Naive thymus-derived CD4-positive, alpha-beta T cell (primary cell): ENCODE measurements around the gene TMEM151B. TPM values are rescaled to one million over a fixed set of nuclear protein-coding genes. Genes with fewer than 3 reads are reported as not detected.

ENCODE experiments used
- ATAC-seq: fragments of 150-1000 bp; cut with Tn5 transposase; 2 replicates; pipeline ENCODE4 v1.10.0; 2021; ENCODE audit warnings: mild to moderate bottlenecking, moderate library complexity
- CTCF ChIA-PET: fragments of 350-600 bp; sonication (Branson Sonifier 250); formaldehyde crosslinking; loops from one replicate; lab custom pipeline; 2021; ENCODE audit warnings: antibody characterized with exemption; lab: Charles Lee
- POLR2A ChIA-PET: fragments of 350-600 bp; sonication (Branson Sonifier 250); formaldehyde crosslinking; loops from one replicate; lab custom pipeline; 2021; ENCODE audit warnings: antibody characterized with exemption, inconsistent platforms; lab: Charles Lee
- DNase-seq, 9 donors: peaks; one replicate each; pipeline versions ENCODE4 v3.0.0 to v3.0.0-alpha.2; 2020 to 2022; ENCODE audit warnings: mixed read lengths in 1 of 9
- H3K27ac ChIP-seq: one replicate; pipeline ENCODE4 v1.7.0; 2013; ENCODE audit warnings: mild to moderate bottlenecking, low read depth, low read length, moderate library complexity
- H3K27me3 ChIP-seq, 2 donors: one replicate each; pipeline ENCODE4 v1.7.0; 2013; ENCODE audit warnings: low read length in 2 of 2, mild to moderate bottlenecking in 2 of 2, moderate library complexity in 2 of 2; ENCODE audit not compliant: control insufficient read depth in 2 of 2, insufficient read depth in 2 of 2
- H3K36me3 ChIP-seq, 3 experiments: 1 replicate in 2 of 3; 2 replicates in 1 of 3; pipeline ENCODE4 v1.7.0; 2013; ENCODE audit warnings: low read length in 3 of 3, mild to moderate bottlenecking in 3 of 3, moderate library complexity in 1 of 3; ENCODE audit not compliant: insufficient read depth in 3 of 3, control insufficient read depth in 2 of 3
- H3K4me1 ChIP-seq, 2 donors: one replicate each; pipeline ENCODE4 v1.7.0; 2013; ENCODE audit warnings: low read length in 2 of 2, mild to moderate bottlenecking in 2 of 2, moderate library complexity in 1 of 2; ENCODE audit not compliant: control insufficient read depth in 2 of 2, insufficient read depth in 2 of 2
- H3K4me3 ChIP-seq: 2 replicates; pipeline ENCODE4 v1.7.0; 2013; ENCODE audit warnings: mild to moderate bottlenecking, low read length
- H3K9me3 ChIP-seq, 3 experiments: 1 replicate in 2 of 3; 2 replicates in 1 of 3; pipeline ENCODE4 v1.7.0; 2013; ENCODE audit warnings: low read length in 3 of 3; ENCODE audit not compliant: control insufficient read depth in 2 of 3
- H3K27ac Mint-ChIP-seq, 9 donors: one replicate each; pipeline ENCODE4 v1.8.0; 2020 to 2022; ENCODE audit warnings: mixed read lengths in 9 of 9, mild to moderate bottlenecking in 8 of 9, moderate library complexity in 5 of 9, inconsistent platforms in 2 of 9
- H3K27me3 Mint-ChIP-seq, 5 donors: one replicate each; pipeline ENCODE4 v1.8.0; 2021 to 2022; ENCODE audit warnings: mixed read lengths in 5 of 5, mild to moderate bottlenecking in 1 of 5
- H3K36me3 Mint-ChIP-seq, 5 donors: one replicate each; pipeline ENCODE4 v1.8.0; 2020 to 2022; ENCODE audit warnings: mixed read lengths in 5 of 5, mild to moderate bottlenecking in 3 of 5, inconsistent platforms in 1 of 5
- H3K4me1 Mint-ChIP-seq, 7 donors: one replicate each; pipeline ENCODE4 v1.8.0; 2020 to 2022; ENCODE audit warnings: mixed read lengths in 7 of 7, mild to moderate bottlenecking in 3 of 7, inconsistent platforms in 1 of 7
- H3K4me3 Mint-ChIP-seq, 10 donors: one replicate each; pipeline ENCODE4 v1.8.0; 2020 to 2022; ENCODE audit warnings: mild to moderate bottlenecking in 10 of 10, mixed read lengths in 10 of 10, moderate library complexity in 6 of 10, inconsistent platforms in 2 of 10
- H3K9me3 Mint-ChIP-seq, 11 donors: one replicate each; pipeline ENCODE4 v1.8.0; 2020 to 2022; ENCODE audit warnings: mixed read lengths in 11 of 11, mild to moderate bottlenecking in 4 of 11, inconsistent platforms in 1 of 11, moderate library complexity in 1 of 11
- intact Hi-C, 2 donors: fragments of 100-400 bp; cut with micrococcal nuclease; formaldehyde crosslinking; loops; one replicate each; pipeline ENCODE4 v1.15.1; 2023
- polyA plus RNA-seq, 2 donors: library from polyadenylated mRNA; unstranded; fragments of 300-500 nt; fragmentation: Illumina TruSeq; gene quantifications; one replicate each; pipeline ENCODE4 v1.2.3, GENCODE V29; 2021
- total RNA-seq, 6 experiments: library from RNA in 5 of 6; stranded (reverse) in 5 of 6; gene quantifications; 1 replicate in 5 of 6; 2 replicates in 1 of 6; pipeline ENCODE4 v1.2.3 and lab custom pipeline; 2021 to 2026

TMEM151B gene
- total and polyA plus RNA-seq, 7 experiments from 2014 or later = 0.22 TPM; not detected in 6

DNA sequence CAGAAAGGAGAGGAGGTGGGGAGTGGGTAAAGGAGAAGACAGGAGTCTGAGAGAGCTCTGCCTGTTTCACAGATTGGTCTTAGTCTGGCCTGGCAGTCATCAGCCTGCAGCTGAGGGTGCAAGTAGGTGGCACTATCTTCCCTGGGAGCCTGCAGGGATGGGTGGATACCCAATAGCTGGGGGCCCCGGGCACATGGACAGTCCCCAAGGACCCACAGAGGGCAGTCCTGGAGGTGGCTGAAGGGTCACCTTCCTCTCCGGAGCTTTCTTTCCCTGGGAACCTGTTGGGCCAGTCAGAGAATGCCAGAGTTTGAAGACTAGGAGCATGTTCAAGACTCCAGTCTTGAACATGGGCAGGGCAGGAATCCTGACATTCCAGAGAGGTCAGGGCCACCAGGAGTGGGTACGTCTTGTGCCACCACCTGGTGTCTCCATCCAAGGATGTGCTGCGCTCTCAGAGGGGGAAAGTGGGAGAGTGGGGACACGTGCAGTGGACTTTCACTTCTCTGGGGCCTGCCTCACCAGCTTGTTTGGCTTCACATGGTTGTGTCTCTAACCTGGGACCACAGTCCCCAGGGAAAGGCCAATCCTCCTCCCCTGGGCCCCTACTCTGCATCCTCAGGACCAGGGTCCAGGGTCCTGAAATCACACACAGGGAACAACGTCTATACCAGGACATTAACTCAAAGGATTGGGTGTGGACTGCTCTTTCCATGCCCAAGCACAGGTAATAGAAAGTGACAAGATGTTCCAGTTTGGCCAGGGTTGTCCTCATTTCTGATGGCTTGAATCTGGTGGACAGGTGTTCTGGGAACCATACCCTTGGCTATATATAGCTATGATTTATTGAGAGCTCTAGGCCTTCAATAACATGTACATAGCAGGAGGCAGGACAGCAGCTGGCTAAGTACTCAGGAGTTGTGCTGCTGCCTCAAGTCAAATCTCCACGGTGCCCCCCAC lies 24.9 kb downstream of the TMEM151B start:
- CTCF ChIA-PET = interaction anchor here (0.8 to 1.4 kb wide), 5 partner anchors 10 to 33 kb away, joined by 3 to 16 read pairs (median 4); no protein-coding TSS in a partner anchor
- H3K27ac ChIP-seq = no peak overlapping the region
- ATAC-seq = no peak
- peaks cover under 1 to 4% (median 1%) of the 10 kb centered on the region in 5 donors for H3K36me3 Mint-ChIP-seq
- H3K4me1 ChIP-seq = peaks cover 0 to 11% of the 10 kb centered on the region in 2 donors
- H3K4me3 Mint-ChIP-seq = peak overlapping the region in 2 of 10 donors; percentile 7 to 42
- peaks cover 48 to 66% (median 64%) of the 10 kb centered on the region in 5 donors for H3K27me3 Mint-ChIP-seq
- no peak overlapping the region for H3K4me3 ChIP-seq
- no peaks in the 10 kb centered on the region for H3K9me3 Mint-ChIP-seq
- H3K9me3 ChIP-seq = no peaks in the 10 kb centered on the region
- no peak for DNase-seq
- intact Hi-C loops = no loop called here
- H3K27me3 ChIP-seq = peaks cover 0 to 13% of the 10 kb centered on the region in 2 donors
- POLR2A ChIA-PET = interaction anchor here (0.6 kb wide), 2 partner anchors 9 to 1409 kb away, joined by 3 to 5 read pairs; no protein-coding TSS in a partner anchor
- H3K27ac Mint-ChIP-seq = no peak overlapping the region
- H3K4me1 Mint-ChIP-seq = peaks cover 4 to 16% (median 8%) of the 10 kb centered on the region in 7 donors
- peaks cover 0 to under 1% (median 0%) of the 10 kb centered on the region in 3 experiments for H3K36me3 ChIP-seq

DNA sequence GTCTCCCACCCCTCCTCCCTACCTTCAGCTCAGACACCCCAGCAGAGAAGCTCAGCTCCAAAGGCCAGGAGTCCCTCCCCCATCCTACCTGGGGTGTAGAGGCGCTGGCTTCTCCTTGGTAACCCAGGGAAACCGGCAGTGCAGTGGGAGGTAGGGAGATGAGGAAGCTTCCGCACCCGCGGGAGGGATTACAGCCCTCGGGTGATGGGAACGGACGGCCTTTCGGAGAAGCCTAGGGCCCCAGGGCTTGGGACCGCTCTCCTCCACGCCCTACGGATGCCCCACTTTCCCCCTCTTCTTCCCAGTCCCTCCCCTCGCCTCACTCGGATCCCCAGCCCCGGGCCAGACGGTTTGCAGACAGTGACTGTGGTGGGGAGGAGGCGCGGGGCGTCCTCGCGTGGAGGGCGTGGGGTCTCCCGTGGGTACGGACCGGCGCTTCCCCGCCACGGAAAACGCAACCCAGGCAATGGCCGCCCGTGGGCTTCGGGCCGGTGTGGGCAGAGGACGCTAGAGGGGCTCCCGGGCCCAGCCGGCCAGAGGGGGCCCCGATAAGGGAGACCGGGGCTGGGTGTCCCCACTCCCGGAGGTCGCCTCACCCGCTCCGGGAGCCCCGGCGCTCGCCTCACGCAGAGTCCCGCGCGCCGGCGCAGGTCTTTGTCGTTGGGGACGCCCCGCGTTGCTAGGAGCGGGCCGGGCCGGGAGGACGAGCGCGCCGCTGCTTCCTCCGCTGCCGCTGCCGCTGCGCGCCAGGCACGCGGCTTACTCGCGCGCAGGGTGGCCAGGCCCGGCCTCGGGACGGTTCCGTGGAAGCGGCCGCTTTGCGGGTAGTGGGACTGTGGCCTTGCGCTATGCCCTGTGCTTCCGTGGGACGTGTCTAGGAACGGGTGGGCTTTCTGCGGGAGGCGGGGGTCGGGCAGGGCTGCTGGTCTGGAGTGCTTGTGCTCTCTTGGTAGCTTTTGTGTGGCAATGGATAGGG lies 27.1 kb downstream of the TMEM151B start:
- Histone ChIP-seq H3K27ac (no peak overlapping the region), H3K9me3 (no peaks in the 10 kb centered on the region), H3K4me1 (peaks cover 0 to 11% of the 10 kb centered on the region in 2 donors), H3K36me3 (peaks cover 0 to 23% (median 0%) of the 10 kb centered on the region in 3 experiments), H3K27me3 (peaks cover 0 to 13% of the 10 kb centered on the region in 2 donors), H3K4me3 (peak overlapping the region; percentile 50)
- H3K4me3 Mint-ChIP-seq = peak overlapping the region; percentile 45 to 76 (median 64)
- POLR2A ChIA-PET = interaction anchor here (1.0 to 1.6 kb wide), 3 partner anchors 12 to 15 kb away, joined by 4 to 7 read pairs (median 4); partner anchors contain the start of gene AARS2
- intact Hi-C loops = no loop called here
- ATAC-seq (peak; percentile 82), DNase-seq (peak; percentile 34 to 63 (median 58))
- peaks cover 4 to 18% (median 8%) of the 10 kb centered on the region in 7 donors for H3K4me1 Mint-ChIP-seq
- H3K27ac Mint-ChIP-seq = no peak overlapping the region
- H3K9me3 Mint-ChIP-seq = no peaks in the 10 kb centered on the region
- peaks cover 5 to 20% (median 7%) of the 10 kb centered on the region in 5 donors for H3K36me3 Mint-ChIP-seq
- CTCF ChIA-PET = no interaction called here
- peaks cover 27 to 48% (median 41%) of the 10 kb centered on the region in 5 donors for H3K27me3 Mint-ChIP-seq

DNA sequence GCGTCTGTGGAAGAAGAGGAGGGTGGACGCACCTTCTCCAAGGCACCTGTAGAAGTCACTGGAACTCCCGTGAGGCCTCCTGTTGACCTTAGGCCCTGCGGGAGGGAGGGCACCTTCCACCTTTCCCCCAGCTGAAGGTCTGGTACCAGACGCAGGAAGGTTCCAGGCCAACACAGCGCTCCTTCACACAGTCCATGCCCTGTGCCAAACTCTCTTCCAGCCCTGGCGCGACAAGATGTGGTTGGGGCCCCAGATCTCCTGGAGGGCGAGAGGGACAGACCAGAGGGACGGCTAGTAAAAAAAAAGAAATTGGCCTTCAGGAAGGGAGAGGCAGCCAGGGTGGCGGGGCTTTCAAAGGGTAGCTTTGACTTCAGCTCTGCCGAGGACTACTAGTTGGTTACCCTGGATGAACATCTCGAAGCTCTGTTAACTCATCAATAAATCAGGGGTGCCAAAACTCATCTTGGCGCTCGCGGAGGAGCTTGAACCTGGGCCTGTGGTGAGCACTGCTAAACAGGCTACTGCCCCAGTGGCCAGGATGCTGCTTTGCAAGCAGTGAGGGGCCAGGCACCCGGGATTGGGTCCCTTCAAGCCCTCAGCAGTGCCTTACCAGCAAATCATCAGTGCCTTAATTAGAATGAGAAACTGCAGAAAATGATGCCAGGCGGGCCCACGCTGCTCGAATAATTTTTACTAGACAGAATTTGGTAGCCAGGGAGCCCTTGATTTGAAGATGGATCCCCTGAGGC lies 28.0 kb downstream of the TMEM151B start:
- CTCF ChIA-PET = interaction anchor here (0.7 kb wide), 1 partner anchor 15 kb away, joined by 3 read pairs; the partner anchor contains the start of gene AARS2

DNA sequence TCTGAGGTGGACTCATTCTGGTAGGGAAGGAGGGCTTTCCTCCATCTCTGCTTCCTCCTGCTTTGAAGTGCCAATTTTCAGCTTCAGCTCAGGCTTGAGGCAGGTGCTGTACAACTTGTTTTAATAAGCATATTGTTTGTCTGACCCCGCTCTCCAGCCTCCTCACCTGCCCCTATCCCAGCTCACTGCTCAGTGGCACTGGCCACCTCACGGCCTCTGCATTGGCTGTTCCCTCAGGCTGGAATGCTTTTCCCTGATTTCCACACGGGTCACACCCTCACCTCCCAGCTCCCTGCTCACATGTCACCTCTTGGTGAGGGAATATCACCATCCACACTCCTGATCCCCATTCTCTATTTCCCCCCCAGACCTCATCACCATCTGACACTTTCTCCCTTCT lies 28.6 kb downstream of the TMEM151B start:
- Histone ChIP-seq H3K36me3 (peaks cover 0 to 38% (median 0%) of the 10 kb centered on the region in 3 experiments), H3K4me1 (peaks cover 0 to 11% of the 10 kb centered on the region in 2 donors), H3K27ac (no peak overlapping the region), H3K4me3 (no peak overlapping the region), H3K9me3 (no peaks in the 10 kb centered on the region), H3K27me3 (peaks cover 0 to 13% of the 10 kb centered on the region in 2 donors)
- H3K9me3 Mint-ChIP-seq = no peaks in the 10 kb centered on the region
- ChIA-PET CTCF (interaction anchor here (0.6 to 0.7 kb wide), 2 partner anchors 14 to 691 kb away, joined by 3 to 4 read pairs; partner anchors contain the start of gene AARS2), POLR2A (interaction anchor here (1.6 kb wide), 1 partner anchor 11 kb away, joined by 7 read pairs; no protein-coding TSS in a partner anchor)
- intact Hi-C loops = no loop called here
- peaks cover 17 to 40% (median 31%) of the 10 kb centered on the region in 5 donors for H3K27me3 Mint-ChIP-seq
- H3K4me3 Mint-ChIP-seq = peak overlapping the region in 8 of 10 donors; percentile 6 to 49 (median 28)
- peaks cover 5 to 23% (median 10%) of the 10 kb centered on the region in 5 donors for H3K36me3 Mint-ChIP-seq
- peak overlapping the region in 2 of 9 donors; percentile 33 to 47 for H3K27ac Mint-ChIP-seq
- H3K4me1 Mint-ChIP-seq = peaks cover 4 to 18% (median 7%) of the 10 kb centered on the region in 7 donors
- no peak for ATAC-seq
- no peak for DNase-seq

More for the DNA sequence above, 28.0 kb downstream of the TMEM151B start:
- Histone ChIP-seq H3K9me3 (no peaks in the 10 kb centered on the region), H3K27ac (no peak overlapping the region), H3K36me3 (peaks cover 0 to 31% (median 0%) of the 10 kb centered on the region in 3 experiments), H3K4me1 (peaks cover 0 to 11% of the 10 kb centered on the region in 2 donors), H3K27me3 (peaks cover 0 to 13% of the 10 kb centered on the region in 2 donors), H3K4me3 (peak overlapping the region; percentile 33)
- Mint-ChIP-seq H3K36me3 (peaks cover 5 to 23% (median 7%) of the 10 kb centered on the region in 5 donors), H3K27me3 (peaks cover 23 to 44% (median 37%) of the 10 kb centered on the region in 5 donors), H3K4me1 (peaks cover 4 to 18% (median 8%) of the 10 kb centered on the region in 7 donors), H3K27ac (no peak overlapping the region), H3K9me3 (no peaks in the 10 kb centered on the region), H3K4me3 (peak overlapping the region; percentile 33 to 76 (median 58))
- DNase-seq (no peak), ATAC-seq (no peak)
- POLR2A ChIA-PET = interaction anchor here (1.0 to 1.6 kb wide), 2 partner anchors 11 to 13 kb away, joined by 4 to 7 read pairs; no protein-coding TSS in a partner anchor
- intact Hi-C loops = no loop called here

DNA sequence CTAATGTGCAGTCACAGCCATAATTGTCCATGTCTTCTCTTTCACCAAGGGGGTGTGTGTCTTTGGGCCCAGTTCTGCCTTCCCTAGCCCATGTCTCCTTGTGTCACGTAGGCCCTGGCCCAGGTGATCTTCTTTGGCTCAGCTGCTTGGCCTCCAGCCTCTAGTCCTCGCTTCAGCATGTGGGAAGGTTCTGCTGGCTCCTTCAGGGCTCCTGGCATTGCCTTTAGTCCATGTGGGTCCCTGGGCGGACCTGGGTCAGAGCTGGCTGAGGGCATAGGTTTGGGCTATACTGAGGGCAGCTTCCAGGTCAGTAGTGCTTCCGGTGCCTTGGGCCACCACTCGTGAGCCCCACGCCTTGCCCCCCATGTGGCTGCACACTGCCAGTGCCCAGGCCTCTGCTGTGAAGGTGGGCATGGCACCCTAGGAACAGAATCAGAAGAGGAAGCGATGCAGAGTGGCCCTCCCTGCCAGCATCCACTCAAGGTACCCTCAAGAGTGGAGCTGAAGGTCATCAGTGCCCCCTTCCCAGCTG lies 30.1 kb downstream of the TMEM151B start:
- ATAC-seq = no peak

More for the DNA sequence above, 30.1 kb downstream of the TMEM151B start:
- Mint-ChIP-seq H3K36me3 (peaks cover 6 to 23% (median 10%) of the 10 kb centered on the region in 5 donors), H3K27ac (peak overlapping the region in 1 of 9 donors; percentile 43), H3K4me3 (no peak overlapping the region), H3K4me1 (peaks cover 4 to 16% (median 7%) of the 10 kb centered on the region in 7 donors), H3K9me3 (no peaks in the 10 kb centered on the region), H3K27me3 (peaks cover 10 to 32% (median 16%) of the 10 kb centered on the region in 5 donors)
- POLR2A ChIA-PET = no interaction called here
- Histone ChIP-seq H3K9me3 (no peaks in the 10 kb centered on the region), H3K4me1 (peaks cover 0 to 11% of the 10 kb centered on the region in 2 donors), H3K27ac (no peak overlapping the region), H3K36me3 (peaks cover 0 to 53% (median 0%) of the 10 kb centered on the region in 3 experiments), H3K4me3 (no peak overlapping the region), H3K27me3 (peaks cover 0 to 13% of the 10 kb centered on the region in 2 donors)
- CTCF ChIA-PET = interaction anchor here (0.9 to 1.7 kb wide), 2 partner anchors 32 to 33 kb away, joined by 3 read pairs; no protein-coding TSS in a partner anchor
- intact Hi-C loops = no loop called here
- DNase-seq = no peak
